Breast epithelium (tissue), 3 donors: ENCODE results near the gene MYO1D.

Experiments
- CTCF ChIP-seq, 3 donors: fragments of 450-650 bp; IDR thresholded peaks; one replicate each; pipeline ENCODE4 v1.5.1; 2016 to 2017; ENCODE audit warnings: antibody characterized with exemption in 3 of 3, mild to moderate bottlenecking in 3 of 3, moderate library complexity in 3 of 3
- POLR2A ChIP-seq: fragments of 450-650 bp; IDR thresholded peaks from one replicate; pipeline ENCODE4 v1.6.1; 2016; ENCODE audit warnings: antibody characterized with exemption, mild to moderate bottlenecking, moderate library complexity

DNA sequence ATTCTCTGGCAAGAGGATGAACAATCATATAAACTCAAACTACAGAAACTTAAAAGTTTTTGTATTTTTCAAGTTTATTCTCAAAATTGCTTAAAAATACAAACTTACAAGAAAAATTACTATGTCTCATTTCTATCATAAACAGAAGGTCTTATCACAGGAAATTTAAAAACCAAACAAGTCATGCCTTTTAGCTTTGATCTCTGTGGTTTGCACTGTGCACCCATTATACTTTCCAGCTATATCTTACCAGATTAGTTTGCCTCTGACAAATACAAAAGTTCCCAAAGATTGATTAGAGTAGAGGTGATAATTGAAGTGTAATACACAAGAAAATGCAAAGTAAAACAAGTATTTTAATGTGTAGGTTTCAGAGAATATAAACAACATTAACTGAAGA is 117.4 kb downstream of the MYO1D start:
- TF ChIP-seq CTCF (IDR thresholded peaks at IDR 0.05) (no peak), POLR2A (no peak)
